Heart left ventricle (tissue), 16 donors: Measurements from ENCODE around the gene ABCC4. TPM values are rescaled to one million over a fixed set of nuclear protein-coding genes. Genes with fewer than 3 reads are reported as not detected.

Experiments used
- ATAC-seq, 4 donors: fragments of 200-7000 bp; cut with Tn5 transposase; one replicate each; pipeline ENCODE4 v1.9.1; 2020 to 2022; ENCODE audit warnings: moderate library complexity in 4 of 4, mild to moderate bottlenecking in 3 of 4, moderate number of reproducible peaks in 1 of 4
- DNase-seq, 5 donors: peaks; one replicate each; pipeline ENCODE4 v3.0.0-alpha.2; 2020
- H3K27ac ChIP-seq, 12 donors: fragments of 200-600 bp; sonication (generic) in 4 of 12; one replicate each; pipeline versions ENCODE4 v1.5.0 to v1.8.0; 2016 to 2022; ENCODE audit warnings: mild to moderate bottlenecking in 2 of 12
- H3K27me3 ChIP-seq, 9 donors: fragments of 200-600 bp; sonication (generic) in 2 of 9; one replicate each; pipeline versions ENCODE4 v1.5.1 to v1.8.0; 2016 to 2022; ENCODE audit warnings: mild to moderate bottlenecking in 3 of 9
- H3K36me3 ChIP-seq, 9 donors: fragments of 200-600 bp; sonication (generic) in 2 of 9; one replicate each; pipeline versions ENCODE4 v1.5.0 to v1.8.0; 2018 to 2022; ENCODE audit warnings: mild to moderate bottlenecking in 2 of 9
- H3K4me1 ChIP-seq, 12 donors: fragments of 200-600 bp; sonication (generic) in 4 of 12; one replicate each; pipeline versions ENCODE4 v1.5.0 to v1.8.0; 2016 to 2022; ENCODE audit warnings: mild to moderate bottlenecking in 3 of 12
- H3K4me3 ChIP-seq, 12 donors: fragments of 200-600 bp; sonication (generic) in 4 of 12; one replicate each; pipeline versions ENCODE4 v1.5.0 to v1.8.0; 2017 to 2022; ENCODE audit warnings: mild to moderate bottlenecking in 9 of 12, moderate library complexity in 4 of 12
- H3K9me3 ChIP-seq, 12 donors: fragments of 200-600 bp; sonication (generic) in 4 of 12; one replicate each; pipeline versions ENCODE4 v1.5.0 to v1.8.0; 2016 to 2022; ENCODE audit warnings: mild to moderate bottlenecking in 1 of 12
- POLR2A ChIP-seq, 2 donors: fragments of 450-650 bp; IDR thresholded peaks; one replicate each; pipeline ENCODE4 v1.6.1; 2017; ENCODE audit warnings: antibody characterized with exemption in 2 of 2, mild to moderate bottlenecking in 2 of 2, moderate library complexity in 2 of 2
- WGBS, 4 donors: extraction: QIAGEN DNeasy Blood & Tissue Kit in 2 of 4; methylation state at CpG; one replicate each; pipeline versions ENCODE4 v1.1.5 to v1.1.7; 2013 to 2018; 5-methylcytosine and 5-hydroxymethylcytosine counted together
- intact Hi-C, 10 donors: fragments of 100-400 bp; cut with DNase I; formaldehyde crosslinking; loops; one replicate each; pipeline versions ENCODE4 v1.11.1 to v1.14.2; 2022
- polyA plus RNA-seq, 2 donors: library from polyadenylated mRNA; stranded (reverse); fragments of 200-250 nt; gene quantifications; one replicate each; pipeline ENCODE4 v1.2.3, GENCODE V29; 2013
- total RNA-seq, 9 donors: library from RNA; depleted of rRNA in 2 of 9; stranded (reverse); fragments of >200 nt in 2 of 9; fragmentation: NEBNext Ultra II Directional in 3 of 9; extraction: Animal tissue kit (Norgen Biotek cat#: 25700) in 3 of 9; gene quantifications; one replicate each; pipeline versions ENCODE4 v1.1.0 to v1.2.4, GENCODE V29; 2016 to 2023
- TF ChIP-seq, protein P1 (sequence below), 12 donors: fragments of 200-600 bp; sonication (generic) in 4 of 12; IDR thresholded peaks; one replicate each; pipeline versions ENCODE4 v1.5.0 to v1.8.0; 2018 to 2022; ENCODE audit warnings: antibody characterized with exemption in 12 of 12, mild to moderate bottlenecking in 5 of 12
- donor health status: ischemic (EF 13 %, LVEDD 7.1; RV severe dilation, severe dysfunction).
- donor health status: healthy with polysubstance abuse.
- donor health status: DM: no; HTN: yes; CAD: no.
- donor health status: DM: no; HTN: no; CAD: no.
- donor health status: ischemic (EF 25% LVEDD 6.9; RV normal size, moderate dysfunction).
- donor health status: ischemic (EF 25% LVEDD 5.7; RV mildly dilated, moderate dysfunction).
- donor health status: healthy.
- donor health status: DM: yes; HTN: yes; CAD: no.
- donor health status: ischemic (EF 35%, LVEDD 5.7; RV mildly dilated, moderate dysfunction).
- donor health status: nonischemic (EF 11% LVEDD 7.7; RV severe dilation, severe dysfunction).
- donor health status: DM: yes; HTN: yes; CAD: no.
- donor health status: PGD.
- donor health status: ischemic (EF 29% LVEDD 5.4; RV normal size, mild dysfunction).
- donor health status: nonischemic (EF 23%, LVEDD 6.1; RV moderate dilation, normal function).

Gene ABCC4
- total and polyA plus RNA-seq, 11 donors: 0.69 to 9.0 (median 5.3) TPM

DNA sequence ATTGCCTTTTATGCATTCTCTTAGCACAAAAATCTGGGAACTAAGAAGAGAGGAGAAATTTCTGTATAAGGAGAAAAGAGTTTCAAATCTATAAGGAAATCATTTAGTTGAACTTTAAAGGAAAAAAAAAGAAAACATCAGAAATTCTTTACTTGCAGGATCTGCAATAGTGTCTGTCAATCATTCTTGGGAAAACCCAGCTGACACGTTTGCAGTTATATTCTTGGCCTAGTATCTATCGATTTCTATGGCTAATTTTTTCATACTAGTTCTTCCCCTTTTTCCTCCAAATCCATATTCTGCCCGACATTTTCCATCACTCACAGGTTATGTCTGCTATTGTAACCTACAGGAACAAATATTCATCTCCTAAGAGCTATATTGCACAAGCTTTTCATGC lies 160.7 kb downstream of the ABCC4 start:
- Histone ChIP-seq H3K27me3 (no peaks in the 10 kb centered on the region), H3K4me1 (peaks cover 0 to 7% (median 0%) of the 10 kb centered on the region in 12 donors), H3K36me3 (peaks cover 0 to under 1% (median 0%) of the 10 kb centered on the region in 9 donors), H3K27ac (no peak overlapping the region), H3K9me3 (peaks cover 0 to 2% (median 0%) of the 10 kb centered on the region in 12 donors), H3K4me3 (no peak overlapping the region)
- no peak for TF ChIP-seq POLR2A (IDR thresholded peaks at IDR 0.05)
- TF ChIP-seq, protein P1, sequence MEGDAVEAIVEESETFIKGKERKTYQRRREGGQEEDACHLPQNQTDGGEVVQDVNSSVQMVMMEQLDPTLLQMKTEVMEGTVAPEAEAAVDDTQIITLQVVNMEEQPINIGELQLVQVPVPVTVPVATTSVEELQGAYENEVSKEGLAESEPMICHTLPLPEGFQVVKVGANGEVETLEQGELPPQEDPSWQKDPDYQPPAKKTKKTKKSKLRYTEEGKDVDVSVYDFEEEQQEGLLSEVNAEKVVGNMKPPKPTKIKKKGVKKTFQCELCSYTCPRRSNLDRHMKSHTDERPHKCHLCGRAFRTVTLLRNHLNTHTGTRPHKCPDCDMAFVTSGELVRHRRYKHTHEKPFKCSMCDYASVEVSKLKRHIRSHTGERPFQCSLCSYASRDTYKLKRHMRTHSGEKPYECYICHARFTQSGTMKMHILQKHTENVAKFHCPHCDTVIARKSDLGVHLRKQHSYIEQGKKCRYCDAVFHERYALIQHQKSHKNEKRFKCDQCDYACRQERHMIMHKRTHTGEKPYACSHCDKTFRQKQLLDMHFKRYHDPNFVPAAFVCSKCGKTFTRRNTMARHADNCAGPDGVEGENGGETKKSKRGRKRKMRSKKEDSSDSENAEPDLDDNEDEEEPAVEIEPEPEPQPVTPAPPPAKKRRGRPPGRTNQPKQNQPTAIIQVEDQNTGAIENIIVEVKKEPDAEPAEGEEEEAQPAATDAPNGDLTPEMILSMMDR (IDR thresholded peaks at IDR 0.05): no peak
- DNase-seq (no peak), ATAC-seq (no peak)
- intact Hi-C loops: no loop called here
- 86 to 92% (median 90%) methylated on average over 3 of the region's 3 CpGs for WGBS, 4 donors

DNA sequence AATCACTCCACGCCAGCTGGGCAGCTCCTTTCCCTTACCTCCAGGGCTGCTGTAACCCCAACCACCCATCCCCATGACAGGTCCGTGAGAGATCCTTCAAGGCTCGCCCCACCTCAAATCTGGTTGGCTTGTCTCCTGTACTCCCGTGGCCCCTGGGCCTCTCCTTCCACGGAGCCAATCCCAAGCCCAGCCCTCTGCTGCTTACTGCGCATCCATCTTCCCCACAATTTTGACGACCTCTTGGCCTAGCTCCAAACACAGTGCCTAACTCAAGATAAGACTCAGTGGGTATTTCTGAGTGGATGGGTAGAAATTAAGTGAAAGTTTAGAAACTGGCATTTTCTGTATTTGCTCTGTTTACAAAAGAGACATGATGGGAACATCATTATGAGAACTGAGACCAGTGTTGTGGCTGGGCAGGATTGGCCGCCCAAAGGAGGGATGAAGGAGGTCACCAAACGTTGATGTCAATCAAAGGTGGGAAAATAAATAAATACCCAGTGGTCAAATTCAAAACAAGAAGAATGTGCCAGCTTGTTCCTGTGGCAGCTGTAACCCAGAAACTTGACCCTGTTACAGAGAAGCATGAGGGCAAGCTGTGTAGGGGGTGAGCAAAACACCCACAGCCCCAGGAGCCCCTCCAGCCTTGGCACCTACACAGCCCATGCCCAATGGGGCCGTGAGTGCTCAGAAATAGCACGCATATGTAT lies 162.2 kb downstream of the ABCC4 start:
- Histone ChIP-seq H3K36me3 (peaks cover 0 to 4% (median 0%) of the 10 kb centered on the region in 9 donors), H3K4me1 (peaks cover 0 to 7% (median 0%) of the 10 kb centered on the region in 12 donors), H3K27ac (no peak overlapping the region), H3K9me3 (no peaks in the 10 kb centered on the region), H3K27me3 (no peaks in the 10 kb centered on the region), H3K4me3 (no peak overlapping the region)
- no peak for DNase-seq
- WGBS, 4 donors: 84 to 92% (median 91%) methylated on average over 11 of the region's 11 CpGs
- ATAC-seq: no peak
- intact Hi-C loops: no loop called here
- TF ChIP-seq, protein P1 (IDR thresholded peaks at IDR 0.05): no peak
- no peak for TF ChIP-seq POLR2A (IDR thresholded peaks at IDR 0.05)

DNA sequence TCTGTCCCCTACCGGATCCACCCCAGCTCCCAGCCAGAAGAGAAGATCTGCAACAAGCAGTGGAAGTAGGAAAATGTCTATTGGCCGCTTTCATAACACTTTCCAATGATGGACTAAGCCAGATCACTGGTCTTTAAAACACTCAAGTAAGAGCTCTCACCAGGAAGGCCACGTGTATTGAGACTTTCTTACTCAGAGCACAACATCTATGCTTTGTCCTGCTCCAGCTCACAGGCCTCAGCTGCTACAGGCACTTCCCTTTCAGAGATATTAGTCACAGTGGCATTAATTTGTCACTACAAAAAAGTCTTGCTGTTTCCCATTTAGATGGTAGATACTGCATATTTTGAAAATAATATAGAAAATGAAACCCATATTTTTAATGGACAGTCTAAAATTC lies 164.2 kb downstream of the ABCC4 start:
- TF ChIP-seq, protein P1 (IDR thresholded peaks at IDR 0.05): no peak
- no peak for TF ChIP-seq POLR2A (IDR thresholded peaks at IDR 0.05)
- H3K36me3 ChIP-seq: peaks cover 0 to 4% (median 0%) of the 10 kb centered on the region in 9 donors
- peaks cover 0 to 7% (median 0%) of the 10 kb centered on the region in 12 donors for H3K4me1 ChIP-seq
- H3K27me3 ChIP-seq: no peaks in the 10 kb centered on the region
- no peak for DNase-seq
- WGBS, 4 donors: 72 to 80% (median 75%) methylated on average over 3 of the region's 3 CpGs
- no peak overlapping the region for H3K4me3 ChIP-seq
- no peak overlapping the region for H3K27ac ChIP-seq
- H3K9me3 ChIP-seq: no peaks in the 10 kb centered on the region
- intact Hi-C loops: no loop called here
- no peak for ATAC-seq

DNA sequence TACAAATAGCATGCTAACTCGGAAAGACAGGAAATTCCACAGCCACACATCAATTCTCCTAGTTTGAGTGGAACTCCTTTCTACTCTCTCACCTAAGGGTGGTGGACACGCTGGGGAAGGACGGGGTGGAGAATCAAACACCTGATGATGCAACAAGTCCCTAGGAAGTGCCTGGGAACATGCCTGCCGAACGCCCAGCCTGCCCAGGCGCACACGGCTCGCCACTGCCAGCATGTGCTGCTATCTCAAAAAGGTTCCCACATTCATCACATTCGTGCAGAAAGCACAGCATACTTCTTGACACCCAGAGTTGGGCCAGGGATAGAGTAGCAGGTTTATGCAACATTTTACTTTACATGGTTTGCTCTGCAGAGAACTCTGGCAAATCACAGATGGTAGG lies 164.6 kb downstream of the ABCC4 start:
- DNase-seq: no peak
- H3K4me1 ChIP-seq: peaks cover 0 to 7% (median 0%) of the 10 kb centered on the region in 12 donors
- no peaks in the 10 kb centered on the region for H3K9me3 ChIP-seq
- no peak for TF ChIP-seq POLR2A (IDR thresholded peaks at IDR 0.05)
- H3K27me3 ChIP-seq: no peaks in the 10 kb centered on the region
- no peak overlapping the region for H3K4me3 ChIP-seq
- 85 to 90% (median 87%) methylated on average over 9 of the region's 9 CpGs for WGBS, 4 donors
- H3K27ac ChIP-seq: no peak overlapping the region
- intact Hi-C loops: no loop called here
- ATAC-seq: no peak
- H3K36me3 ChIP-seq: peaks cover 0 to 4% (median 0%) of the 10 kb centered on the region in 9 donors
